GOT3 (cell line): Measurements from ENCODE around the gene CARTPT.

Experiments
- DNase-seq: peaks from one replicate; lab custom pipeline; 2025; ENCODE audit warnings: mixed read lengths; lab: John Stamatoyannopoulos, UW

CARTPT gene

DNA sequence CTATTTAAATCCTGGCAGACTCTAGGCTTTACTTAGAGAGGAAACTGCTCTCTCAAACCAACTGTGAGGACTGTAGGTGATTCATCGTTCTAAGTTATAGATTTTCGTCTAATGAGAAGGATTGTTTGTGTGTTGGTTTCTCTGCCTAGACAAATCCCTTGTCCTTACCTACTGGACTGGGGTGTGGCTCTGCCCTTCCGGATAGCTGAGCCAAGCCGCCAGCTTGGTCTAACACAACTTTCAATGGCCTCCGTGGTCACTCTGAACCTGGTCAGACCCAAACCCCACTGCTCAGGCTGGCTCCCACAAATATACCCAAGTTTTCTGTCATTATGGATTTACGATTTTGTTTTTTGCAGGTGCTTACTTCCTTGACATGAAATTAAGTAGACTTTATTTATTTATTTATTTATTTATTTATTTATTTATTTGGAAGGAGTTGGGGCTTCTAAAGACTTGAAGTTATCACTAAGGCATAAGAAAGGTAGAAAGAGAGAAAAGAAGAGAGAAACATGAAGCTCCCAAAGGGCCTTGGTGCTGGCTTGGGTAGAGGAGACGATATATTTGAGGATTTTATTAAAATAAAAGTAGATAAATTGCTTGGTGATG, 19.0 kb downstream of the CARTPT start:
- DNase-seq = no peak

DNA sequence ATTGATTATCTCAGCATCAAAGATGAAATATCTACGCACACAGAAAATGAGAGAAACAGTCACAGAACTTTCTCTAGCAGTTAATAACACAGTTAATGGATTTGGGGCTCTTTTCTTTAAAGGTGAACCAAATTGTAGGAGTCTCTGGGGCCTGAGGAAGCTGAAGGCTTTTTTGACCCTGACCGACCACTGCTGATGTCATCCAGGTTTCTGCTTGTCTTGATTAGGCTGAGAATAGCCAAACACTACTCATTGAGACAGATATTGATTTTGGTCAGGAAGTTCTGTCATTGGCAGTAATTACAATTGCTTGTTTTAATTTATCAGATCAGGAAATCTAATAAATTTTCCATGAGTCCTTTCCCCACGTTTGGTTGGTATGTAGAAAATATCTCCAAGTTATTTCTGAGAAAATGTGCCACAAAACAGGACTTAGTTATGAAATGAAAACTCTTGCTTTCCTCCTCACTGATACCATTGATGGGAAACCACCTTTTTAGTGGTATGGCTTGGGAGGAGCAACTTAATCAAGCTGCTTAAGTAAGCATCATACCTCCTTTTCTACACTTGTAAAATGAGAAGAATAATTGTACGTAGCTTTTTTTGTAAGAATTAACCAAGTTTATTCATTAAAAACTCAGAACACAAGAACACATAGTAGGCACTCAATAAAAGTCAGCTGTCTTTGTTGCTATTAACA, 19.7 kb downstream of the CARTPT start:
- DNase-seq = no peak

DNA sequence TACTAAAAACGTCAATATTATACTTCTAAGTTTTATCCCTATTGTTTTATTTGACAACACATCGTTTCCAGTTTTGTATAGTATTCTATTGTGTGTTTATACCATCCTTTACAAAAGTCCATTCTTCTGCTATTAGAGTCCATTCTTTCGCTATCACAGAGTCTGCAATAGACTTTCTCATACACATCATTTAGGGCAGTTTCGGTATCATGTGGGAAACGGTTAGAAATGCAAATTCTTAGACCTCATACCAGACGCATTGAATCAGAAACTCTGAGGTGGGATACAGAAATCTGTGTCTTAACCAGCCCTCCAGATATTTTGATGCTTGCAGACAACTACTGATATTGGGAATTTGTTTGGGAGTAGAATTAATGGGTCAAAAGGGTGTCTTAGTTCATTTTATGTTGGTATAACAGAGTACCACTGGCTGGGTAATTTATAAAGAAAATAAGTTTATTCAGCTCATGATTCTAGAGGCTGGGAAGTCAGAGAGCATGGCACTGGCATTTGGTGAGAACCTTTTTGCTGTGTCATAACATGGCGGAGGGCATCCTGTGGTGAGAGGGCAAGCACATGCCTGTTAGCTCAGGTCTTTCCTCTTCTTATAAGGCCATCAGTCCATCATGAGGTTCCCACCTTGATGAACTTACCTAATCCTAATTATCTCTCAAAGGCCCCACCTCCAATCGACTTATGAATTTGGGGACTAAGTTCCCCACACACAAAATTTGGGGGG, 21.1 kb downstream of the CARTPT start:
- no peak for DNase-seq

GRCh38 chr5:71743155-71743554, 24.1 kb downstream of the CARTPT start:
- DNase-seq = no peak

- no peak for DNase-seq
Measured at GRCh38 chr5:71744009-71744790, 25.1 kb downstream of the CARTPT start.

- no peak for DNase-seq
Measured at GRCh38 chr5:71747182-71747581, 28.1 kb downstream of the CARTPT start.

GRCh38 chr5:71748360-71748759, 29.3 kb downstream of the CARTPT start:
- no peak for DNase-seq

DNA sequence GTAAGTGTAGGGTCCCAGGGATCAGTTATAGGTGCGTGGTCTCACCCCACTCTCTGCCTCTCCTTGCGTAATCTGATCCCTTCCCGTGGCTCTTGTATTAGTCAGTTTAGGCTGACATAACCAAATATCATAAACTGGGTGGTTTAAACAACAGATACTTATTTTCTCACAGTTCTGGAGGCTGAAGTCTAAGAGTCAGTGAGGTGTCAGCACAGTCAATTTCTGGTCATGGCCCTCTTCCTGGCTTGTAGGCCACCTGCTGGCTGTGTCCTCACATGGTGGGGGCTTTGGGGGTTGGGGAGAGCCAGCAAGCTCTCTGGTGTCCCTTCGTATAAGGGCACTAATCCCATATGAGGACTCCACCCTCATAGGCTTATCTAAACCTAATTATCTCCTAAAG, 32.3 kb downstream of the CARTPT start:
- no peak for DNase-seq

DNA sequence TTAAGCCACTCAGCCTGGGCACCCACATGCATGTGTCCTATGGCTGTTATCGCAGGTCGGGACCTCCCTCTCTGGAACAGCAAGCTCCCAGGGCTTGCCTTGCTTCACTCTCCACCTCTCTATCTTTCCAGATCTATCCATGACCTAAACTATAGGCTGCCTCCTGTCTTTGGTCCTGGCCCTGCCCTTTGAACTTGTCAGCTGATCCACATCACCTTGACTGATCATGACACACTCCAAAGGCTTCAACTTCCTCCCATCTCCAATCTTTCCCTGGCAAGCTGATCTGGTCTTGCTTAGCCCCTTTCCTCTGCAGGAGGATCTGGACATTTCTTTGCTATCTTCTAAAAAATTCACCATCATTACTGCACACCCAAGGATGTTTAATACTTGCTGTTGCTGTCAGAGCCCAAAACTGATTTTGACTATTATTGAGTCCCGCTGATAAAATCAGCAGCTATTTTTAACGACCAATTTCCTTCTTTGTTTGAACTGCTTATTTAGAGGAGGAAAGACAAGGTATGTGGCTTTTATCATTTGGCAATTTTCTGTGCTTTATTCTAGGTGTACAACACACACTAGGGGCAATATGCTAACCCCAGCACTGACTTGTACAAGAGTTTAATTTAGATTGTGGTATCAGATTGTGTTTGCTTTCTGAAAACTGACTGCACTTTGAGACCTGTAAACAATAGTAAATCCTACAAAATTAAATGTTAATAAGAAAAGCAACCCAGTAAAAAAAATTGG, 33.5 kb downstream of the CARTPT start:
- DNase-seq = no peak

DNA sequence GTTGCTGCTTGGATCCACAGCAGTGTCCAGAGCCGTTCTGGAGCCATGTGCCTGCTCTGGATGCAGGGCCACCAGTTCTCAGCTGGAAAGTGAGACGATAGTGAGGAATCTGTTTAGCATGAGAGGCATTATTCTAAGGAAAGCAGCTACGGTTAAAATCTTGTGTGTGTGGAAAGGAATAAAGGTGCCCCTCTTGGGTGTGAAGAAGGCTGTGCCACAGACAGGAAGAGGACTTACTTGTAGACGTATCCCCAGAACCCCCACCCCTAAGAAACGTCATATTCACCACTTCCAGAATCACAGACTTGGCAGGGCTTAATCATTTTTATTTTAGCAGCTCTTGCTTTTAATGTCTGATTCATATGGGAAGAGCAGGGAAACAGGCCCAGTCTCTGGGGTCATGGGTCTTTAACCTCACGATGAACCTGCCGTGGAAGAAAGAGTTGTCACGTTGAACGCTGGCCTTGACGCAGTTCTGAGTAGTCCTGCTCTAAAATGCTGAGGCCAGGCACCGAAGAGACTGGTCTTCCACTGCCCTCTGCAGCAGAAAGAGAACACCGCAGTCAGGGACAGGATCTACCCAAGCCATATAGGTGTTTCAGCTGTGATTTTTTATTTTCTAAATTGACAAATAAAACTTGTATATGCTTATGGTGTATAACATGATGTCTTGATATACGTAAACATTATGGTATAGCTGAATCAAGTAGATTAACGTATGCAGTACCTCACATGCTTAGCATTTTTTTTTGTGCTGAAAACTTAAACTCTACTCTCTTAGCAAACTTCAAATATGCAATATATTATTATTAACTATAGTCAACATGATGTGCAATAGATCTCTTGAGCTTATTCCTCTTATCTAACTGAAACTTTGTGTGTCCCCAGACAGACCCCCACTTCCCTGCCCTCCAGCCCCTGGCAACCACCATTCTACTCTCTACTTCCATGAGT, 38.8 kb downstream of the CARTPT start:
- DNase-seq = no peak

DNA sequence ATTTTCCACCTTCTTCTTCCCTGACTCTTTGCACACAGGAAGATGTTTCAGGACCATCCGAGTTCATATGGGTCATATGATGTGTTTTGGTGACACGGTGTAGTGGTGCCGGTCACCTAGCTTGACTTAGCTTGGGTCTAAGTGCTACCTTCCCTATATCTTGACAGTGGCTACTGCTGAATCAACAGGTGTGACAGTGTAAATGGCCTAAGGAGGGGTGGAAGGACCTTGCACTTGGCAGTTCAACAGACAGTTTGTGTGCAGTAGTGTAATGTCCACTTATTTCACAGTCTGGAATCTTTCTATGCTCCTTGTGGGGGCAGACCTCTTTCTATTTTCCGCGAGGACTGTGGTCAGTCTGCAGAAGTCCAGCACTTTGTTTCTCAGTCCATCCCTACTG, 43.8 kb downstream of the CARTPT start:
- no peak for DNase-seq

DNA sequence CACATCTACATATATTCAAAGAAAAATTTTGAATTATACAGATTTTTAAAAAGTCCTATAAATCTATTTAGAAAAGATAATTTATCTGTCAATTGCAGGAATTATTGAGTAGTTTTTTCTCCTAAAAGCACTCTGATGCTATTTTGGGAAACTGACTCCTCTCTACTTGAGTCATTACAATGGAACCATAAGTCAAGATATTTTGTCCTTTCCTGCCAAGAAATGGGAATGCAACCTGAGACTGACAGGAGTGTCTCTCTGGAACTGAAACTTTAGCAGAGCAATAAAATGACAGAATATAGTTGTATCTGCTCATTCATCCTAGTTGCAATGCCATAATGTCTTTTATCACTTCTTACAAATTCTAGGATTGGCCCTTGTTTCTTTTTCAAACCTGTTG, 48.6 kb downstream of the CARTPT start:
- no peak for DNase-seq

- no peak for DNase-seq
Measured at GRCh38 chr5:71769287-71769686, 50.2 kb downstream of the CARTPT start.

DNA sequence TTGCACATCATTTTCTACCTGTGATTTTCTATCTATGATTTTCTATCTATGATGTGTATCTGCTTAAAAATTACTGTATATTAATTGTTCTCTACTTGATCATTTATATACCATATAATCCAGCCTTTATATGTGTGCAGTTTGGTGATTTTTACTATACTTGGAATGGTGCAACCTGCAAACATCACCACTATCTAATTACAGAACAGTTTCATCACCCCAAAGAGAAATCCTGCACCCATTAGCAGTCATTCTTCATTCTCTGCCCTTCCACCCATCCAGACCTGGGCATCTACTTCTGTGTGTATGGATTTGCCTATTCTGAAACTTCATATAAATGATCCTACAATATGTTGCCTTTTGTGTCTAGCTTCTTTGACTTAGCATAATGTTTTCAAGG, 51.3 kb downstream of the CARTPT start:
- DNase-seq = no peak
